Ovary (tissue), 3 donors: ENCODE measurements around the gene MOBP.

Source experiments
- POLR2A ChIP-seq: fragments of 450-650 bp; IDR thresholded peaks from one replicate; pipeline ENCODE4 v1.6.1; 2017; ENCODE audit warnings: antibody characterized with exemption, mild to moderate bottlenecking, moderate library complexity
- TF ChIP-seq, protein P1 (sequence below), 3 donors: fragments of 450-650 bp in 2 of 3; fragments of 200-600 bp in 1 of 3; IDR thresholded peaks; one replicate each; pipeline versions ENCODE4 v1.5.1 to v1.8.0; 2016 to 2022; ENCODE audit warnings: antibody characterized with exemption in 3 of 3, mild to moderate bottlenecking in 1 of 3
- donor health status: DM: no; HTN: no; CAD: no.

DNA sequence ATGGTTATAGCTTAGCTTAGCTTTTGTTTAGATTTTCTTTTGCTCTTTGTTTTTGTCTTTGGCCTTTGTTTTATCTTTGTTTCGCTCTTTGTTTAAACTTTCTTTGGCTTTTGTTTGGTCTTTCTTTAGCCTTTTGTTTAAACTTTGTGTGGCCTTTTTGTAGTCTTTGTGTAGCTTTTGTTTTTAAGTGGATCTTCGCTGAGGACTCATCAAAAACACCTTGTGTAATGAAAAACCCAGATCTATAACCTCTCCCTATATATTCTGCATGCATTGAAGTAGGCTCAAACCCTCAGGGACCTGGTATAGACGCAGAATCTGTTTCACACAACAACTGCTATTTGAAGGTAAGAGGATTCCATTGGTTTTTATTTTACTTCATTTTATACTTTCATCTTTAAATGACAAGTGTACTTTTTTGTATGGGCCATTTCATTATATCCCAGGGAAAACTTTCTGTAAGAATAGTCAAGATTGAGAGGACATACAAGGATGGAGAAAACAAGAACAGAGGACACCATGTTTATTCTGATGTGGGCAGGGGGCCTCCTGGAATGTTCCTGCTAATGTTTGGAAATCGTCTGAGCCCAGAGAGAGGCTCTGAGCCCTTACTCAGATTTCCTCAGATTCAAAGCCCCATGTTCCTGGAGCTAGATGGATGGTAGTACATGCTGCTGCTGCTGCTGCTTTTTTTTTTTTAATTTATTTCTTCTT lies at the start of gene MOBP:
- no peak for TF ChIP-seq POLR2A
- TF ChIP-seq, protein P1, sequence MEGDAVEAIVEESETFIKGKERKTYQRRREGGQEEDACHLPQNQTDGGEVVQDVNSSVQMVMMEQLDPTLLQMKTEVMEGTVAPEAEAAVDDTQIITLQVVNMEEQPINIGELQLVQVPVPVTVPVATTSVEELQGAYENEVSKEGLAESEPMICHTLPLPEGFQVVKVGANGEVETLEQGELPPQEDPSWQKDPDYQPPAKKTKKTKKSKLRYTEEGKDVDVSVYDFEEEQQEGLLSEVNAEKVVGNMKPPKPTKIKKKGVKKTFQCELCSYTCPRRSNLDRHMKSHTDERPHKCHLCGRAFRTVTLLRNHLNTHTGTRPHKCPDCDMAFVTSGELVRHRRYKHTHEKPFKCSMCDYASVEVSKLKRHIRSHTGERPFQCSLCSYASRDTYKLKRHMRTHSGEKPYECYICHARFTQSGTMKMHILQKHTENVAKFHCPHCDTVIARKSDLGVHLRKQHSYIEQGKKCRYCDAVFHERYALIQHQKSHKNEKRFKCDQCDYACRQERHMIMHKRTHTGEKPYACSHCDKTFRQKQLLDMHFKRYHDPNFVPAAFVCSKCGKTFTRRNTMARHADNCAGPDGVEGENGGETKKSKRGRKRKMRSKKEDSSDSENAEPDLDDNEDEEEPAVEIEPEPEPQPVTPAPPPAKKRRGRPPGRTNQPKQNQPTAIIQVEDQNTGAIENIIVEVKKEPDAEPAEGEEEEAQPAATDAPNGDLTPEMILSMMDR (IDR thresholded peaks at IDR 0.05), result no peak
